T-helper 17 cell (primary cell): ENCODE data around the gene SPOP. TPM values are rescaled to one million over a fixed set of nuclear protein-coding genes. Genes with fewer than 3 reads are reported as not detected.
"Not testable (repeated sequence)": the region's sequence is repeated elsewhere in the genome, so short reads cannot be mapped to it uniquely, and the experiment has no call there.

ENCODE experiments used
- ATAC-seq: fragments of 150-1000 bp; cut with Tn5 transposase; 2 replicates; pipeline ENCODE4 v1.10.0; 2021; ENCODE audit warnings: mild to moderate bottlenecking, moderate library complexity
- DNase-seq, 3 donors: peaks; one replicate each; pipeline versions ENCODE4 v3.0.0 to v3.0.0-alpha.2; 2020 to 2021
- H3K9me3 ChIP-seq: one replicate; pipeline ENCODE4 v1.7.0; 2013; ENCODE audit warnings: low read length, mild to moderate bottlenecking; ENCODE audit not compliant: control insufficient read depth, poor library complexity, severe bottlenecking
- H3K27ac Mint-ChIP-seq: one replicate; pipeline ENCODE4 v1.8.0; 2022; ENCODE audit warnings: mild to moderate bottlenecking, moderate library complexity, mixed read lengths
- H3K27me3 Mint-ChIP-seq: one replicate; pipeline ENCODE4 v1.8.0; 2022; ENCODE audit warnings: mixed read lengths
- H3K36me3 Mint-ChIP-seq: one replicate; pipeline ENCODE4 v1.8.0; 2022; ENCODE audit warnings: low read depth, mixed read lengths
- H3K4me1 Mint-ChIP-seq: one replicate; pipeline ENCODE4 v1.8.0; 2022; ENCODE audit warnings: mild to moderate bottlenecking, mixed read lengths
- H3K4me3 Mint-ChIP-seq: one replicate; pipeline ENCODE4 v1.8.0; 2022; ENCODE audit warnings: mild to moderate bottlenecking, moderate library complexity, mixed read lengths
- total RNA-seq, 4 donors: library from RNA in 2 of 4; stranded (reverse) in 2 of 4; gene quantifications; one replicate each; pipeline ENCODE4 v1.2.3 and lab custom pipeline; 2022 to 2026

Gene SPOP
- total RNA-seq, 2 donors from 2014 or later, result 46.8 to 52.7 TPM

DNA sequence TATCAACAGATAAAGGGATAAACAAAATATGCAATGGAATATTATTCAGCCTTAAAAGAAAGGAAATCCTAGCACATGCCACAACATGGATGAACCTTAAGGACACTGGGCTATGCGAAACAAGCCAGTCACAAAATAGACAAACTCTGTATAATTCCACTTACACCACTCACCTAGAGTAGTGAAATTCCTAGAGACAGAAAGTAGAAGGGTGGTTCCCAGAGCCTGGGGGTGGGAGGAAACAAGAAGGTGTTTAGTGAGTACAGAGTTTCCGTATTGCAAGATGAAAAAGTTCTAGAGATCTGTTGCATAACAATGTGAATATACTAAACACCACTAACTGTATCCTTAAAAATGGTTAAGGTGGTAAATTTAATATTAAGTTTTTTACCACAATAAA lies 10.0 kb downstream of the SPOP start:
- no peaks in the 10 kb centered on the region for H3K36me3 Mint-ChIP-seq
- H3K4me3 Mint-ChIP-seq, result no peak overlapping the region
- H3K27ac Mint-ChIP-seq, result peak overlapping the region; percentile 37

DNA sequence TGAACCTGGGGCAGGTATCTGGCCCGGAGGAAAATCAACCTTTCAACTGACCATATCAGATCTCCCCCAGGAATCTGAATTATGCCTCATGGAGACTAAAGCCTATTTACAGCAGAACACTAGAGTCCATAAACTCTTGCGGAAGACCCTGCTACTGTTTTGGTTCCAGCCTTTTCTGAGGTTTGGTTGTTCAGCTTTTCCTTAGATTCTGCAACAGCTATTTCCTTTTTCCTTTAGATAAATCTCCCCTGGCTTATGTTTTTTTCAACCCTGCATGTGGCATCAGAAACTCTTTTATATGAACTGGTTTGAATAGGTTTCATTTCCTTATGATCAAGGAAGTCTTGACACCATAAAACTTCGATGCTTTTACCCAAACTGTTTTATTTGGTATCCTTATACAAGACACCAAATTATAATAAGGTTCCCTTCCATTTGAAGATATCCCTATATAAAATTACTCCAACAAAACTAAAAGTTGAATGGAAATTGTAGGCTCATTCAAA lies 13.1 kb downstream of the SPOP start:
- Mint-ChIP-seq H3K4me3 (no peak overlapping the region), H3K27ac (peak overlapping the region; percentile 77), H3K27me3 (no peaks in the 10 kb centered on the region), H3K36me3 (peaks cover 5% of the 10 kb centered on the region), H3K4me1 (peaks cover 29% of the 10 kb centered on the region)
- no peaks in the 10 kb centered on the region for H3K9me3 ChIP-seq
- ATAC-seq (no peak), DNase-seq (no peak)

More for the DNA sequence above, 10.0 kb downstream of the SPOP start:
- DNase-seq (no peak), ATAC-seq (no peak)
- Mint-ChIP-seq H3K4me1 (peaks cover 24% of the 10 kb centered on the region), H3K27me3 (no peaks in the 10 kb centered on the region)
- no peaks in the 10 kb centered on the region for H3K9me3 ChIP-seq

DNA sequence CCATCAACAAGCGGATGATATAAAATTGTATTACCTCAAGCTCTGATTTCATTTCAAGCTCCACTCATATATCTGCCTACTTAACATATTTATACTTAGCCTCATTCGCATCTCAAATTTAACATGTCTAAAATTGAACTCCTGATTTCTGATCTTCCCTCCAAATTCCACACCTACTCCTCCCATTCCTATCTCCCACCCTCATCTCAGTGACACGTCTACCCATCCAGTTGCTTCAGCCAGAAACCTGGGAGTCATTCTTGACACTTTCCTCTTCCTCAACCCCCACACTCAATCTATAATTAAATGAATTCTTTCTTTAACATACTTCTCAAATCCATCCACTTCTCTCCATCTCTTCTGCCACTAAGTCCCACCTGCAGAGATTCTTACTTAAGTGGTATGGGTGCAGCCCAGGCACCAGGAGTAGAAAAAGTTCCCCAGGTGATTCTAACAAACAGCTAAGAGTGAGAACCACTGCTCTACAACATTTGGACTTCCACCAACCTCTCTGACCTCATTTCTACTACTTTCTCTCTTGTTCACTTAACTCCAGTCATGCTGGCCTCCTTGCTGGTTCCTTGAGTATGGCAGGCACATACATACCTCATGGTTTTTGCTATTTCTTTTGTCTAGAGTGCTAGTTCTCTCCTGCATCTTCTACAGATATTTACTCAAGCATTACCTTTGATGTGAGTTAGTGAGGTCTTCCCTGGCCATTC lies 18.1 kb downstream of the SPOP start:
- peaks cover 38% of the 10 kb centered on the region for H3K4me1 Mint-ChIP-seq
- ATAC-seq (no peak), DNase-seq (no peak)
- peak overlapping the region; percentile 43 for H3K4me3 Mint-ChIP-seq
- peaks cover 12% of the 10 kb centered on the region for H3K36me3 Mint-ChIP-seq
- H3K27me3 Mint-ChIP-seq, result no peaks in the 10 kb centered on the region
- peak overlapping the region; percentile 88 for H3K27ac Mint-ChIP-seq
- H3K9me3 ChIP-seq, result no peaks in the 10 kb centered on the region

DNA sequence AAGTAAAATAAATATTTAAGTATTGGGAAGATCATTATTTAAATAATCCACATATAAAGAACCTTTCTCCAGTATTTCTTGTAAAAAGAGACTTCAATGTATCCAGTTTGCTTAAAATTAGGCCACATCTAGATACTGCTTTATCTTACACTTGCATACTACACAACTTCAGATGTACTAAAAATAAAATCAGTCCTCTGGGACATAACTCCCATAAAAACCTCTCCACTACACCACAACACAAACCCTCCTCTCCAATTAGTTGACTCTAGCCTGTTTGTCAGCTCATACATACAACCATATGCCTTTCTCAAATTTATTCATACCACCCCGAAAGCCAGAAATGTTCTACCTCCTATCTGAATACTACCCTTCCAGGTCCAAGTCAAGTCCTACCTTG lies 21.6 kb downstream of the SPOP start:
- H3K27me3 Mint-ChIP-seq, result no peaks in the 10 kb centered on the region
- no peak for DNase-seq
- peaks cover 9% of the 10 kb centered on the region for H3K36me3 Mint-ChIP-seq
- no peaks in the 10 kb centered on the region for H3K9me3 ChIP-seq
- ATAC-seq, result no peak
- H3K27ac Mint-ChIP-seq, result peak overlapping the region; percentile 29
- peaks cover 36% of the 10 kb centered on the region for H3K4me1 Mint-ChIP-seq
- H3K4me3 Mint-ChIP-seq, result no peak overlapping the region

DNA sequence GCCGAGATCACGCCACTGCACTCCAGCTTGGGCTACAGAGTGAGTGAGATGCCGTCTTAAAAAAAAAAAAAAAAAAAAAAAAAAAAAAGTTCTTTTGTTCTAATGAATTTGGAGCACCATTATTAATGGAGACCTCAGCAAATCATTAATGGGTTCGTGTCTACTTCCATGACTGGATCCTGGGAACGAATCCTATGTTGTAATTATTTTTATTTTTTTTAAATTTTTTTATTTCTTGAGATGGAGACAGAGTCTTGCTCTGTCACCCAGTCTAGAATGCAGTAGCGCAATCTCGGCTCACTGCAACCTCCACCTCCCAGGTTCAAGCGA lies 30.7 kb downstream of the SPOP start:
- no peaks in the 10 kb centered on the region for H3K27me3 Mint-ChIP-seq
- no peak overlapping the region for H3K4me3 Mint-ChIP-seq
- H3K9me3 ChIP-seq, result no peaks in the 10 kb centered on the region
- no peaks in the 10 kb centered on the region for H3K36me3 Mint-ChIP-seq
- no peak for ATAC-seq
- H3K27ac Mint-ChIP-seq, result peak overlapping the region; percentile 21
- H3K4me1 Mint-ChIP-seq, result peaks cover 29% of the 10 kb centered on the region
- no peak for DNase-seq

DNA sequence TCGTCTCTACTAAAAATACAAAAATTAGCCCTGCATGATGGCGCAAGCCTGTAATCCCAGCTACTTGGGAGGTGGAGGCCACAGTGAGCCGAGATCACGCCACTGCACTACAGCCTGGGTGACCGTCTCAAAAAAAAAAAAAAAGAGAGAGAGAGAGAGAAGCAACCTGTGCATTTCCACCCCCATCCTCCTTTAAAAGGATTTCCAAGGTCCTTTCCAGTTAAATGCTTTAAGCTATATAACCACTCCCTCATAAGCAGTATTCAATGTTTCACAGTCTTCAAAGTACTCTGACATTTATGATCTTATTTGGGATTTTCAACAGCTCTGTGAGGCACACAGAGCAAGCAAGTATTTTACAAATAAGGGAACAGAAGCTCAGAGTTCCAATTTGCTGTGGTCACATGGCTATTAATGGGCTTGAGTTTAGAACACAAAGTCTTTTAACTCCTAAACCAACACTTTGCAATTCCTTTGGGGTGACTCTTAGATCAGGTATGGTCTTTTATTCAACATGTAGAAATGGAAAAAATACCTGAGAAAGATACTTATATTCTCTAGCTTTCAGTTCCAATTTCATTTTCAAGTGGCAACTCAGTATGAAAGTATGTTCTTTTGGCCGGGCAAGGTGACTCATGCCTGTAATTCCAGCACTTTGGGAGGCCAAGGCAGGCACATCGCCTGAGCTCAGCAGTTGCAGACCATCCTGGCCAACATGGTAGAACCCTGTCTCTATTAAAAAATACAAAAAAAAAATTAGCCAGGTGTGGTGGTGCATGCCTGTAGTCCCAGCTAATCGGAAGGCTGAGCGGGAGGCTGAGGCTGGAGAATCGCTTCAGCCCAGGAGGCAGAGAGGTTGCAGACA lies 31.3 kb downstream of the SPOP start:
- ATAC-seq, result no peak
- H3K4me3 Mint-ChIP-seq, result no peak overlapping the region

DNA sequence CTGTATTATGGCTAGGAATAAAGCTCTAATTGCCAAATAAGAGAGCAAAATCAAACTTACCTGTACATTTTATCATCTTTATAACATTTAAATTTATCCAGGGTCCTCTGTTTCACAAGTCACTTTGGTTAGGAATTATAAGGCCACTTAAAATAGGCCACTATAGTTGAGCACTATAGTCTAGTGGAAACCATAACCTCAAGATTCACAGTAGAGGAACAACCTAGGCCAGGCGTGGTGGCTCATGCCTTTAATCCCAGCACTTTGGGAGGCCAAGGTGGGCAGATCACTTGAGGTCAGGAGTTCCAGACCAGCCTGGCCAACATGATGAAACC lies 31.9 kb downstream of the SPOP start:
- peaks cover 26% of the 10 kb centered on the region for H3K4me1 Mint-ChIP-seq
- not testable (repeated sequence) for H3K36me3 Mint-ChIP-seq, DNase-seq, H3K27me3 Mint-ChIP-seq, ATAC-seq, H3K4me3 Mint-ChIP-seq, H3K9me3 ChIP-seq
- peak overlapping the region; percentile 41 for H3K27ac Mint-ChIP-seq

More for the DNA sequence above, 31.3 kb downstream of the SPOP start:
- no peaks in the 10 kb centered on the region for H3K36me3 Mint-ChIP-seq
- H3K9me3 ChIP-seq, result no peaks in the 10 kb centered on the region
- peak overlapping the region; percentile 21 for H3K27ac Mint-ChIP-seq
- no peak for DNase-seq
- H3K4me1 Mint-ChIP-seq, result peaks cover 28% of the 10 kb centered on the region
- no peaks in the 10 kb centered on the region for H3K27me3 Mint-ChIP-seq

DNA sequence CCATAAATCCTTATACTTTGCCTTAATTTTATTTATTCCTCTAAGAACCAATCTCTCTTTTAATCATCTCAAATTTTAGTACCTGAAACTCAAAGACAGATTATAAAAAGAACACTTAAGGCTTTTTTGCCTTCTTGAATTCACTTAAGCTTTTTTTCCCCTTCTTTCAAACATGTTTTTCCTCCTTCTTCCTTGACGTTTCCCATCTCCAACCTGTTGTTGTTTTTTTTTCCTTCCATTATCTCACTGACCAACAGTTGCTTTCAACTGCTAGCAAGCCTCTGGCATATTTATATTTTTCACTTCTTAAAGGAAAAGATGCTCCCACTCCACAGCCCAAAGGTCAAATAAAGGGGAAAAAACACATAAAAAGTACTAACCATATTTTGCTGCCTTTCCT lies 32.2 kb downstream of the SPOP start:
- Mint-ChIP-seq H3K4me3 (no peak overlapping the region), H3K27ac (peak overlapping the region; percentile 41), H3K36me3 (no peaks in the 10 kb centered on the region), H3K27me3 (no peaks in the 10 kb centered on the region), H3K4me1 (peaks cover 27% of the 10 kb centered on the region)
- ATAC-seq (no peak), DNase-seq (no peak)
- no peaks in the 10 kb centered on the region for H3K9me3 ChIP-seq

DNA sequence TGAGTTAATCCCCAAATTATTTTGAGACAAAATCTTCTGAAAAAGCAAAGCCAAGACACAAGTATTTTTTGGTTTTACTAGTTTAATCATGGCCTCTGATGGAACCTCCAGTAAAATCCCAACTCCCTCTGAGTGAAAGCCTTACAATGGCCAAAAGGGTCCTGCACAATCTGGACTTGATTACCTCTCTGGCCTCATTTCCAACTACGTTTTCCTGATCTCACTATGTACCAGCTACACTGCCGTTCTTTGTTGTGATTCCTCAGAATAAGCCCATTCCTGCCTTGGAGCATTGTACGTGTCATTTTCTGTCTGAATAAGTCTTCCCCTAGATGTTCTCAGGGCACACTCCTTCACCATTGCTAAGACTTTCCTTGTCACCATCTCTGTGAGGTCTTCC lies 37.3 kb downstream of the SPOP start:
- Mint-ChIP-seq H3K36me3 (no peaks in the 10 kb centered on the region), H3K27me3 (no peaks in the 10 kb centered on the region), H3K4me3 (no peak overlapping the region), H3K27ac (no peak overlapping the region), H3K4me1 (peaks cover 16% of the 10 kb centered on the region)
- H3K9me3 ChIP-seq, result no peaks in the 10 kb centered on the region
- ATAC-seq (no peak), DNase-seq (no peak)

DNA sequence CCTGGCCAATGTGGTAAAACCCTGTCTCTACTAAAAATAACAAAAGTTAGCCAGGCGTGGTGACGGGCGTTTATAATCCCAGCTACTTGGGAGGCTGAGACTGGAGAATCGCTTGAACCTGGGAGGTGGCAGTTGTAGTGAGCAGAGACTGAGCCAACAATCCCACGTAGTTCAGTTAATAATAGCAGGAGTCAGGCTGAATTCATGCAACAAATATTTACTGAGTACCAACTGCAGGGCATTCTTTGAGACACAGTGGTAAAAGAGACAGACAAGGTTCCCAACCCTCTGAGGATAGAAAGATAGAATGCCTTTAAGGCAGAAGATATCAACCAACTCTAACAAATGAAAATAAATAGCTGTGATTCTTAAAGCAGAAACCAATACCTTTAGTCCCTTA lies 39.1 kb downstream of the SPOP start:
- Mint-ChIP-seq H3K4me3 (no peak overlapping the region), H3K27ac (no peak overlapping the region), H3K36me3 (no peaks in the 10 kb centered on the region), H3K4me1 (peaks cover 17% of the 10 kb centered on the region), H3K27me3 (no peaks in the 10 kb centered on the region)
- no peaks in the 10 kb centered on the region for H3K9me3 ChIP-seq
- DNase-seq, result no peak
- no peak for ATAC-seq

DNA sequence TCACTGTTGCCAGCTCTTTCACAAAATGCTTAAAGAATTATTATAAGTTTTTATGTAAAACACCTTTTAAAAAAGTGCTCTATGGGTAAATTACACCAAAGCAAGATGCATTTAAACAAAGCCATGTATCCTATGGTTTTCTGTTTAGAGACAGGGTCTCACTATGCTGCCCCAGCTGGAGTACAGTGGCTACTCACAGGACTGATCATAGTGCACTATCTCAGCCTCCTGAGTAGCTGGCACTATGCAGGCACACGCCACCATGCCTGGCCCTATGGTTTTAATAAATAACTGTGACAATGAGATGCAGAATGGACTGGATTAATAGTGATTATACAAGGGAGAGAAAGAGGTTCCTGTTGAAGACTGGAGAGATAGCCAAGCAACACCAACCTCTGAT lies 40.2 kb downstream of the SPOP start:
- H3K36me3 Mint-ChIP-seq, result no peaks in the 10 kb centered on the region
- H3K4me1 Mint-ChIP-seq, result peaks cover 18% of the 10 kb centered on the region
- H3K9me3 ChIP-seq, result no peaks in the 10 kb centered on the region
- no peak overlapping the region for H3K4me3 Mint-ChIP-seq
- no peak for ATAC-seq
- H3K27me3 Mint-ChIP-seq, result no peaks in the 10 kb centered on the region
- no peak for DNase-seq
- H3K27ac Mint-ChIP-seq, result no peak overlapping the region

DNA sequence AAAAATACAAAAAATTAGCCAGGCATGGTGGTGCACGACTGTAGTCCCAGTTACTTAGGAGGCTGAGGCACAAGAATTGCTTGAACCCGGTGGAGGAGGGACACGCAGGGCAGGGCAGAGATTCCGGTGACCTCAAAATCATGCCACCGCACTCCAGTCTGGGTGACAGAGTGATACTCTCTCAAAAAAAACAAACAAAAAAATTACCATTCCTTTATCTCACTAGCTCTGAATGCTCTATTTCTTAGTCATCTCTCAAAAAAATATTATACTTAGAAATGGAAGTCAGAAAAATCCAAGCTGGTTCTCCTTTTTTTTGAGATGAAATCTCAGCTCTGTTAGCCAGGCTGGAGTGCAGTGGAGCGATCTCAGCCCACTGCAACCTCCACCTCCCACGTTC lies 40.8 kb downstream of the SPOP start:
- DNase-seq, result no peak
- H3K4me3 Mint-ChIP-seq, result no peak overlapping the region
- ATAC-seq, result no peak
- H3K27ac Mint-ChIP-seq, result no peak overlapping the region
- H3K27me3 Mint-ChIP-seq, result no peaks in the 10 kb centered on the region
- H3K36me3 Mint-ChIP-seq, result no peaks in the 10 kb centered on the region
- no peaks in the 10 kb centered on the region for H3K9me3 ChIP-seq
- peaks cover 14% of the 10 kb centered on the region for H3K4me1 Mint-ChIP-seq

DNA sequence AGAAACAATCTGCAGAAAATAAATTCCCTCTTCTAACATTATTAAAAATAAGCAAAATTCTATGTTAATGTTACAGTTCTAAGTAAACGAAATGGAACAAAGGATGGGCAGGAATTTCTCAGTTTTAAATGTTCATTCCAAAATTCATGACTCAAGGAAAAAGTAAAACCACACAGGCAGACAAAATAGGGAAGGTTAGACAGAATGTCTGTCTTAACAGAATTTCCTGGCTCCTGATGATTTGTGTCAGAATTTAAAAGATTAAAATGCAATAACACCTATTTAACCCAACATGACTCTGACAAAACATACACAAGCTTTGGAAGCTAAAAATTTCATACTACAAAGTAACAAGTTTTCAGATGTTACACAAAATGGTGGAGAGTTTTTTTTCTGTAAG lies 42.8 kb downstream of the SPOP start:
- H3K4me3 Mint-ChIP-seq, result no peak overlapping the region
- H3K36me3 Mint-ChIP-seq, result no peaks in the 10 kb centered on the region

DNA sequence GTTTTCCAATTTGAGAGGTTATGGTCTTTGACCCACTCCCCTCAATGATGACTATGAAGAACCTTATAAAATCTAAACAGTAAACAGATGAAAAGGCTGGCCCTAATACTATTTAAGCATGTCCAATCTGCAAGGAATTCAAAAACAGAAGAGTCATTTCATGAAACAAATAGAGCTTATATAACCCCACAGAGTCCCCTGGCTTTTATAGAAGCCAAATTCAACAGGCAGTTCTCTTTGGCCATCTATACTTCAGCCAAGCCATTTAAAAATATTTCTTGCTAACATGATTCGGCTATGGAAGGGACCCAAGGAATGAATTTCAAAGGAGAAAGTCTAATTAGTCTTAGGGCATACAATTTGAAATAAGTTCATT lies 43.4 kb downstream of the SPOP start:
- ATAC-seq (no peak), DNase-seq (no peak)
- Mint-ChIP-seq H3K27ac (no peak overlapping the region), H3K4me3 (no peak overlapping the region), H3K27me3 (no peaks in the 10 kb centered on the region), H3K36me3 (no peaks in the 10 kb centered on the region), H3K4me1 (peaks cover 22% of the 10 kb centered on the region)
- no peaks in the 10 kb centered on the region for H3K9me3 ChIP-seq

More for the DNA sequence above, 42.8 kb downstream of the SPOP start:
- peaks cover 17% of the 10 kb centered on the region for H3K4me1 Mint-ChIP-seq
- H3K9me3 ChIP-seq, result no peaks in the 10 kb centered on the region
- ATAC-seq (no peak), DNase-seq (no peak)
- H3K27ac Mint-ChIP-seq, result no peak overlapping the region
- H3K27me3 Mint-ChIP-seq, result no peaks in the 10 kb centered on the region
